PC-9 (cell line): Measurements from ENCODE around the gene TMPRSS4.

Experiments used
- CTCF ChIP-seq: fragments of 200-600 bp; sonication (generic); conservative IDR thresholded peaks from 2 replicates; pipeline ENCODE4 v1.6.1; 2017; ENCODE audit warnings: mixed run types, antibody characterized with exemption, mild to moderate bottlenecking, moderate library complexity
- EZH2 ChIP-seq: fragments of 200-600 bp; sonication (generic); IDR thresholded peaks from 2 replicates; pipeline ENCODE4 v1.8.0; 2017; ENCODE audit warnings: antibody characterized with exemption, low read depth

- TF ChIP-seq EZH2 (no peak), CTCF (no peak)
Measured at GRCh38 chr11:118108513-118108912, 31.6 kb downstream of the TMPRSS4 start.
